Measurements from ENCODE around the gene EVI2B. TPM values are rescaled to one million over a fixed set of nuclear protein-coding genes. Genes with fewer than 3 reads are reported as not detected.

The EVI2B gene
- total and polyA plus RNA-seq, 2 donors from 2014 or later: 2.0 to 16.5 TPM

DNA sequence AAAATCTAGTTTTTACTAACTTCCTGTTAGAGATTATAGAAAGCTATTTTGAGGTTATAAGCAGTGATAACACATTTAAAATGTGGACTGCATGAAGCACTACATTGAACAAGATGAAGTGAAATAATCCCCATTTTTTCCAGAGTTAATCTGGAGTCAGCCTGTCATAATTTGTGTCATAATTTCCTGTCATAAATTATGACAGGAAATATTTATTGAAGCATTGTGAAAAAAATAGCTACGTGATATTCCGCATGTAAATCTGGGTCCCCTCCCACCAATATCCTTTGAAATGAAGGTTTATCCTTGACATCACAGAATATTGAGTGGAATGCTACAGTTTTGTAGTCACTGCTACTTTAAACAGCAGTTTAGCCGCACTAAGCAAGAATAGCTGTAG is 56.9 kb downstream of the EVI2B start:
- TF ChIP-seq, protein P1, sequence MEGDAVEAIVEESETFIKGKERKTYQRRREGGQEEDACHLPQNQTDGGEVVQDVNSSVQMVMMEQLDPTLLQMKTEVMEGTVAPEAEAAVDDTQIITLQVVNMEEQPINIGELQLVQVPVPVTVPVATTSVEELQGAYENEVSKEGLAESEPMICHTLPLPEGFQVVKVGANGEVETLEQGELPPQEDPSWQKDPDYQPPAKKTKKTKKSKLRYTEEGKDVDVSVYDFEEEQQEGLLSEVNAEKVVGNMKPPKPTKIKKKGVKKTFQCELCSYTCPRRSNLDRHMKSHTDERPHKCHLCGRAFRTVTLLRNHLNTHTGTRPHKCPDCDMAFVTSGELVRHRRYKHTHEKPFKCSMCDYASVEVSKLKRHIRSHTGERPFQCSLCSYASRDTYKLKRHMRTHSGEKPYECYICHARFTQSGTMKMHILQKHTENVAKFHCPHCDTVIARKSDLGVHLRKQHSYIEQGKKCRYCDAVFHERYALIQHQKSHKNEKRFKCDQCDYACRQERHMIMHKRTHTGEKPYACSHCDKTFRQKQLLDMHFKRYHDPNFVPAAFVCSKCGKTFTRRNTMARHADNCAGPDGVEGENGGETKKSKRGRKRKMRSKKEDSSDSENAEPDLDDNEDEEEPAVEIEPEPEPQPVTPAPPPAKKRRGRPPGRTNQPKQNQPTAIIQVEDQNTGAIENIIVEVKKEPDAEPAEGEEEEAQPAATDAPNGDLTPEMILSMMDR (IDR thresholded peaks at IDR 0.05; ENCODE audit: borderline replicate concordance, extremely low read depth, insufficient read depth): no peak
- no peaks in the 10 kb centered on the region for H3K27me3 ChIP-seq (ENCODE audit: control insufficient read depth, insufficient read depth, low read length)
- H3K4me3 ChIP-seq (ENCODE audit: low read length in 3 of 3): no peak overlapping the region
- no peak overlapping the region for H3K27ac ChIP-seq (ENCODE audit: low read depth in 2 of 2, low read length in 2 of 2)
- no peak overlapping the region for H3K9ac ChIP-seq (ENCODE audit: low read length in 3 of 3)
- FAIRE-seq (no peak), DNase-seq (no peak)
- H3K4me1 ChIP-seq (ENCODE audit: control insufficient read depth in 2 of 3, insufficient read depth in 2 of 3, low read depth in 1 of 3, low read length in 3 of 3): no peaks in the 10 kb centered on the region
- H3K9me3 ChIP-seq (ENCODE audit: control insufficient read depth in 2 of 3, insufficient read depth in 1 of 3, low read length in 3 of 3): no peaks in the 10 kb centered on the region
- H3K36me3 ChIP-seq (ENCODE audit: control insufficient read depth in 2 of 3, insufficient read depth in 3 of 3, low read length in 3 of 3): peaks cover 6% of the 10 kb centered on the region in 3 donors
- intact Hi-C loops (cut with DNase I): no loop called here

DNA sequence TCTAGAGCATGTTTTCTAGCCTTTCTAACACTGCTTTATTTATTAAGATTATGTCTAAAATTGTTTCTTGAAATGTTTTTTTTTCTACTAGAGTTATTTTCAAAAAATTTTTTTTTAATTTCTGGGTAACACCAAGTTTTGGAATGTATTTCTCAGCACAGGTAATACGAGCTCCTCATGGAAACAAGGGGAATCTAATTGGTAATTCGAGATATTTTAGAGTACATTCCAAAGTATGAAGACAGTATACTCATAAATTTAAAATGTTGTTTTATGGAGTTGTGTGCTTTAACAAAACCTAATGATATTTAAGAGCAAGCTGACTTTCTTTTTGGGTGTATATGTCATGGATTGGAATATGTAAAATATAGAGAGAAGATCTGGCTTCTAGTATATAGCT is 59.2 kb downstream of the EVI2B start:
- no peaks in the 10 kb centered on the region for H3K9me3 ChIP-seq (ENCODE audit: control insufficient read depth in 2 of 3, insufficient read depth in 1 of 3, low read length in 3 of 3)
- intact Hi-C loops (cut with DNase I): no loop called here
- H3K36me3 ChIP-seq (ENCODE audit: control insufficient read depth in 2 of 3, insufficient read depth in 3 of 3, low read length in 3 of 3): peaks cover 0 to 3% (median 2%) of the 10 kb centered on the region in 3 donors
- no peak overlapping the region for H3K4me3 ChIP-seq (ENCODE audit: low read length in 3 of 3)
- H3K4me1 ChIP-seq (ENCODE audit: control insufficient read depth in 2 of 3, insufficient read depth in 2 of 3, low read depth in 1 of 3, low read length in 3 of 3): no peaks in the 10 kb centered on the region
- no peak overlapping the region for H3K27ac ChIP-seq (ENCODE audit: low read depth in 2 of 2, low read length in 2 of 2)
- DNase-seq (no peak), FAIRE-seq (no peak)
- TF ChIP-seq, protein P1 (IDR thresholded peaks at IDR 0.05; ENCODE audit: borderline replicate concordance, extremely low read depth, insufficient read depth): no peak
- H3K9ac ChIP-seq (ENCODE audit: low read length in 3 of 3): no peak overlapping the region
- no peaks in the 10 kb centered on the region for H3K27me3 ChIP-seq (ENCODE audit: control insufficient read depth, insufficient read depth, low read length)

Other genes with a start within 250 kb of the EVI2B start
- gene NF1, start 219.1 kb downstream of the EVI2B start, total RNA-seq: 61.3 TPM
- gene NF1, start 219.1 kb downstream of the EVI2B start, polyA plus RNA-seq (ENCODE audit: insufficient read depth, low read depth, low replicate concordance): 7.8 TPM
- not detected for gene OMG, start 16.8 kb downstream of the EVI2B start, total RNA-seq
- not detected for gene OMG, start 16.8 kb downstream of the EVI2B start, polyA plus RNA-seq (ENCODE audit: insufficient read depth, low read depth, low replicate concordance)
- gene EVI2A, start 7.6 kb upstream of the EVI2B start, total RNA-seq: 10.8 TPM
- gene EVI2A, start 7.6 kb upstream of the EVI2B start, polyA plus RNA-seq (ENCODE audit: insufficient read depth, low read depth, low replicate concordance): 1.3 TPM
- 32.5 TPM for gene RAB11FIP4, start 77.6 kb upstream of the EVI2B start, total RNA-seq
- 10.0 TPM for gene RAB11FIP4, start 77.6 kb upstream of the EVI2B start, polyA plus RNA-seq (ENCODE audit: insufficient read depth, low read depth, low replicate concordance)